NCI-H446 (cell line): ENCODE measurements around the gene SV2A.
A peak's percentile ranks its signal among the peaks of the same experiment; 100 is the strongest.
"Not testable (repeated sequence)": the region's sequence is repeated elsewhere in the genome, so short reads cannot be mapped to it uniquely, and the experiment has no call there.

Experiments used
- DNase-seq, 2 experiments: peaks; one replicate each; lab custom pipeline; 2025; lab: John Stamatoyannopoulos, UW

SV2A gene

DNA sequence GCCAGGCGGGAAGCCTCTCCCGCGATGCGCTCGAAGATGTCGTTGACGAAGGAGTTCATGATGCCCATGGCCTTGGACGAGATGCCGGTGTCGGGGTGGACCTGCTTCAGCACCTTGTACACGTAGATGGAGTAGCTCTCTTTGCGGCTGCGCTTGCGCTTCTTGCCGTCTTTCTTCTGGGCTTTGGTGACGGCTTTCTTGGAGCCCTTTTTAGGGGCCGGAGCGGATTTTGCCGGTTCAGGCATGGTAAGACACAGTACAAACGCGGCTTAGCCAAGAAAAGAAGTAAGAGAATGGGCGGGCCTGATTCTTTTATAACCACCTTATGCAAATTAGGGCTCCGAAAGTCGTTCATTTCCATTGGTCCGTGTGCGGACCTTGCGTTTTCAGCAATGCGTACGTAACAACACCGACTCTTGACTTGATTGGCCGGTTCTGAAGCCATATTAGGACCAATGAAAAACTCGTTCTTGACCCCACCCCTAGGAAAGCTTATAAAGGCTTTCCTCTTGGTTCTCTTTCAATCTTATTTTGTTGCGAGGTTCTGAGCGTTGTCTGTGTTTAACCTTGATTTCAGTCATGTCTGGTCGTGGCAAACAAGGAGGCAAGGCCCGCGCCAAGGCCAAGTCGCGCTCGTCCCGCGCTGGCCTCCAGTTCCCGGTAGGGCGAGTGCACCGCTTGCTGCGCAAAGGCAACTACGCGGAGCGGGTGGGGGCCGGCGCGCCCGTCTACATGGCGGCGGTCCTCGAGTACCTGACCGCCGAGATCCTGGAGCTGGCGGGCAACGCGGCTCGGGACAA lies 31.0 kb downstream of the SV2A start:
- DNase-seq: peak; percentile 99 to 100

DNA sequence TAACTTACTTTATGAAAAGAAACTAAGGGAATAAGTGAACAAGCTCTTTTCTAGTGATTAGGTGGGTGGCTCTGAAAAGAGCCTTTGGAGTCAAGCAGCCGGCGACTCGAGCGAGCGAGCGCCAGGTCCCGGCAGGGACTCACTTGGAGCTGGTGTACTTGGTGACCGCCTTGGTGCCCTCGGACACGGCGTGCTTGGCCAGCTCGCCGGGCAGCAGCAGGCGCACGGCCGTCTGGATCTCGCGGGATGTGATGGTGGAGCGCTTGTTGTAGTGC lies 31.6 kb downstream of the SV2A start:
- DNase-seq: not testable (repeated sequence)

DNA sequence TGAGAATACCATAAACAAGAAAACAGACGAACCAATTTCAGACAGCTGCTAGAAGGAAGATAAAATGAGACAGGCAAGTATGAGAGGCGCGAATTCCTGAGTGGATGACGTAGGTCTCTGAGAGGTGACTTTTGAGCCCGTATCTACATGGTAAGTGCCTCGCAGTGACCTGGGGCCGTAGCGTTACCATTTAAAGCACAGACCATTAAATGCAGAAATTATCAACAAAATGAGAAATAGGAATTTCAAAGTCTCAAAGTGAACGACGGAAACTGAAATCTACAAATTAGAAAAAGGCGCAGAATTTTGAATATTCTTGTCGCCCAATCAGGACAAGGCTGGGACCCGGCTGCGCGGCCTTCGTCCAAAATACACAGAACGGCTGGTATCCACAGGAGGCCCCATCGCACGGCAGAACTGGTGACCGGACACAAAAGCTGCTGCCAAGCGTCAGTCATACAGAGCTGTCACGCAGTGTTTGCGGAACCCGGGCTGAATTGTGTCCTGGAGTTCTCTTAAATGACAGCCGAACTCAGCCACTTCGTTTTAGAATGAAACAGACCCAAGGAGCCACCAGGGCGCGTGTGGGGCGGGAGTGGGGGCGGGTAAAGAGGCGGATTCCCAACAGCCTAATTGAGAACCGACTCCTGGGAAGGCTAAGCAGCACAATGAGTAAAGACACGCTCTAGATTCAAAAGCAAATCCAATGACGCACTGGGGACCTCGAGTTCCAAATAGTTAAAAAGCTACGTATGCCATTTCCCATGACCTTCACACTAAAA lies 32.1 kb downstream of the SV2A start:
- DNase-seq: peak; percentile 89 to 96

GRCh38 chr1:149884433-149885338 lies 33.0 kb downstream of the SV2A start:
- DNase-seq: peak; percentile 72 to 81

- DNase-seq: no peak
Observed at GRCh38 chr1:149883598-149884247, 33.9 kb downstream of the SV2A start.

DNA sequence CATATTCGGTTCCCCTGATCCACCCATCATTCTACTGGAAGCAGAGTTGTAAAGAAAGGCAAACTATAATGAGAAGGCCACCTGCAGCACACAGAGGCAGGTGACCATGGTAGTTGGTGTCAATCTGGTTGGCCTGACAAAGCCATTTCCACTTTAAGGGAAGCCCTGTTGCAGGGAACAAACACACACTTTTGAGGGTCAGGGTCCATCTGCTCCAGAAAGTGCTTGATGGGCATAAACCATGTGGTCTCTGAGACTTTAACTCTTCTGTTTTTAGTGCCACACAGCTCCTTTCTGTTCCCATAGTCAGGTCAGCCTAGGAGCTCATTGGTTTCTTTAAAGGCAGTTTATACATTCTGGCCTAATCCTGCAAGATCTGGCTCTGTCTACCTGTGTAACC lies 35.8 kb downstream of the SV2A start:
- no peak for DNase-seq

DNA sequence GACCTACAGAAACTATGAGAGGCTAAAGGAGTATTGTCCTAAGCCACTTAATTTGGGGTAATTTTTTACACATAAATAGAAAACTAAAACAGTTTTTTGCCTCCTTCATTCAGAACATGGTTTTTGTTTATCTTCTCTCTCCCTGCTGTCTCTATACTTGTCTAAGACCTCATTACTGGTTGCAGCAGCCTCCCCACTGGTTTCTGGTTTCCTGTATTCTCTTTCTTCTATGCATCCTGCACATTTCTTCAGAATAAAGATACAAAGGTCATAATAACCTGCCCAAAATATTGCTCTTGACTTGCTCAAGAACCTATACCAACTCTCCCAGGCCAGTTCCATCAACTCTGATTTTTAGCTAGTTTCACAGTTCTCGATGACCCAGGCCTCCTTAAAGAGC lies 38.1 kb downstream of the SV2A start:
- no peak for DNase-seq

DNA sequence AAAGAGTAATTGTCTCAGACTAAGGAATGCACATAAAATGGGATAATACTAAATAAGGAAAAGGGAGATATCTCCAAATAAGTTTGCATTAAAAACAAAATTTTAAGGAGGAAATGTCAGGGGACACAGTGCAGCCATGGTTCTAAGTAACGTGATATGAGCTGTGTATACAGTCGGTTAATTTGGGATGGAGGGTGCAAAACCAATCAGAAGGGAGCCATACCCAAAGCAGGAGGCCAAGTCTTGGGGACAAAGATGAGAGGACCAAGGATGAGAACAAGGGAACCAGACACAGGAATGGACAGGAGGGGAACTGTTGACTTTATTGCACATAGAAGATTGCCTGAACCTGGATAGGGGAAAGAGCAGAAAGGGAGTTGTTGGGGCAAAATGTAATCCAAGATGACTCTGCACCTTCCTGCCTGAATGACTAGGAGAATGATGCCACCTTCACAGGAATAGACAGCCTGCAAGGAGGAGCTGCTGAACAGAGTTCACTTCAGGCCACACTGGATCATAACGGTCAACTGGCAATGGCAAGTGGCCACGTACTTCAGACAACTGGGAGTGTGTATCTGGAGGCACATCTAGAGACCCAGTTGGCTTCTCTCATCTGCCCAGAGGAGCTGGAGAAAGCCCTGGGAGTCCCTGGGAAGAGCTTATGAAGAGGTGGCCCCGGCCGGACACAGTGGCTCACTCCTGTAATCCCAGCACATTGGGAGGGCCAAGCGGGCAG lies 40.3 kb downstream of the SV2A start:
- no peak for DNase-seq

DNA sequence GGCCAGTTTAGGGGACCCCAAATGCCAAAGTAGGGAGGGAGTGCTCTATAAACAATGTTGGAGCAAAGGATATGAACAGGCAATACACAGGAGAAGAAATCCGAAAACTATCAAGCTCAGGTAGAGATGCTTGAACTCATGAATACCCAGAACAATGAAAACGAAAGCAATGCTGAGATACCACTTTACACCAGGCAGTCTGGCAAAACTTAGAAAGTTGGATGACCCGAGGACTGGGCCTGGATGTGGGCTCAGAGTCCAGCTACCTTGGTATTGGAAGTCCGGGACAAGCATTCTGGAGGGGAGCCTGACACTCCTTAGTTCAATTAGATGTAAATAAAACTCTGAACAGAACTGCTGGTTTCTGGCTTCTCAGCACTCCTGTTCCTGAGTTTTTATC lies 44.6 kb downstream of the SV2A start:
- not testable (repeated sequence) for DNase-seq

DNA sequence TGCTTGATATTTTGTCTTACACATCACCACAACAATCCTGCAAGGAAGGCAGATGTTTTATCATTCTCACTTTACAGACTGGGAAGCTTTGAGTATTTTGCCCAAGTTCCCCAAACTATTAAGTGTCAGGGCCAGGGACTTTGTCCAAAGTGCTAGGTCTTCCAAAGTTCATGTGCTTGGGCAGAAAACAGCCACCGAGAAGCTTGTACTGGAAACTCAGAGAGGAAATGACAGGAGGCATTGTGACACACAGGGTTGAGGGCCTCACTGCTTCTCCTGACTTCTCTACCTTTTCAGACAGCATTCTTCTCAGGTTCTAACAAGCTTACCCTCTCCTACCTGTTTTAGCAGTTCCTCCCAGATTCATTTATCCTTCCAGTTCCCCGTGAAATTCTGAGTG lies 50.8 kb downstream of the SV2A start:
- DNase-seq: not testable (repeated sequence)

GRCh38 chr1:149861497-149862054 lies 56.1 kb downstream of the SV2A start:
- DNase-seq: not testable (repeated sequence)

- DNase-seq: not testable (repeated sequence)
Observed at GRCh38 chr1:149860684-149861496, 56.8 kb downstream of the SV2A start.

DNA sequence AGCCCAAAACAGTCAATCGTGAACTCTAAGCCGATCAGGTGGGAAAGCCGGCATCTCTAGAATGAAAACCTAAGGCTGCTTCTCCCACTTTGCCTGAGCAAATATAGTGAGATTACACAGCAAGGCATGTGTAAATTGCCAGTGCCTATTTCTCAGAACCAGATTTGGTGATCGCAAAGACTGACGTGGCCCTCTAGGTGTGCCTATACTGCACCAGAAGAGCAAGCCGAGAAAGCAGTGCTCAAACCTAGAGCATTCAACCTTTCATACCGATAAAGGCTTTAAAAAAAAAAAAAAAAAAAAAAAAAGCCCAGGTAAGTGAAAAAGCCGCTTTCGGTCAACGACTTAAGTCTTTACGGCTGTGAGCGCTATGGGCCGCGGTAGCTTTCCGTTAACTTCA lies 57.4 kb downstream of the SV2A start:
- DNase-seq: not testable (repeated sequence)
